Left lung (tissue), 10 donors: Measurements from ENCODE around the gene GRIP2. TPM values are rescaled to one million over a fixed set of nuclear protein-coding genes. Genes with fewer than 3 reads are reported as not detected.

Experiments
- ATAC-seq: fragments of 200-7000 bp; cut with Tn5 transposase; one replicate; pipeline ENCODE4 v1.9.1; 2020; ENCODE audit warnings: moderate library complexity
- DNase-seq, 4 donors: peaks; one replicate each; pipeline ENCODE4 v3.0.0-alpha.2; 2013 to 2020
- H3K27ac ChIP-seq, 2 donors: fragments of 200-600 bp; sonication (generic) in 1 of 2; one replicate each; pipeline versions ENCODE4 v1.5.0 to v1.8.0; 2020 to 2021
- H3K27me3 ChIP-seq, 2 donors: fragments of 200-600 bp; sonication (generic) in 1 of 2; one replicate each; pipeline versions ENCODE4 v1.5.0 to v1.8.0; 2020 to 2021
- H3K36me3 ChIP-seq, 2 donors: fragments of 200-600 bp; sonication (generic) in 1 of 2; one replicate each; pipeline versions ENCODE4 v1.5.0 to v1.8.0; 2020 to 2021
- H3K4me1 ChIP-seq, 2 donors: fragments of 200-600 bp; one replicate each; pipeline ENCODE4 v1.8.0; 2021
- H3K4me3 ChIP-seq, 2 donors: fragments of 200-600 bp; sonication (generic) in 1 of 2; one replicate each; pipeline versions ENCODE4 v1.5.0 to v1.8.0; 2020 to 2021; ENCODE audit warnings: mild to moderate bottlenecking in 1 of 2
- H3K9me3 ChIP-seq, 2 donors: fragments of 200-600 bp; sonication (generic) in 1 of 2; one replicate each; pipeline versions ENCODE4 v1.5.0 to v1.8.0; 2020 to 2021
- intact Hi-C, 2 donors: fragments of 100-400 bp; cut with DNase I; formaldehyde crosslinking; loops; one replicate each; pipeline versions ENCODE4 v1.11.2 to v1.14.2; 2022
- polyA plus RNA-seq, 6 donors: library from polyadenylated mRNA; unstranded; fragments of 120-200 nt; gene quantifications; one replicate each; pipeline ENCODE4 v1.2.1, GENCODE V29; 2013; ENCODE audit not compliant: insufficient read length in 6 of 6
- total RNA-seq, 2 donors: library from RNA; stranded (reverse); fragmentation: NEBNext Ultra II Directional; extraction: Animal tissue kit (Norgen Biotek cat#: 25700); gene quantifications; one replicate each; pipeline ENCODE4 v1.2.1, GENCODE V29; 2021
- TF ChIP-seq, protein P1 (sequence below), 2 donors: fragments of 200-600 bp; sonication (generic) in 1 of 2; IDR thresholded peaks; one replicate each; pipeline versions ENCODE4 v1.5.0 to v1.8.0; 2021; ENCODE audit warnings: antibody characterized with exemption in 2 of 2
- donor health status: DM: no; HTN: yes; CAD: no.
- donor health status: DM: no; HTN: no; CAD: no.

The GRIP2 gene
- total and polyA plus RNA-seq, 8 donors: 0.31 to 1.9 (median 1.1) TPM

DNA sequence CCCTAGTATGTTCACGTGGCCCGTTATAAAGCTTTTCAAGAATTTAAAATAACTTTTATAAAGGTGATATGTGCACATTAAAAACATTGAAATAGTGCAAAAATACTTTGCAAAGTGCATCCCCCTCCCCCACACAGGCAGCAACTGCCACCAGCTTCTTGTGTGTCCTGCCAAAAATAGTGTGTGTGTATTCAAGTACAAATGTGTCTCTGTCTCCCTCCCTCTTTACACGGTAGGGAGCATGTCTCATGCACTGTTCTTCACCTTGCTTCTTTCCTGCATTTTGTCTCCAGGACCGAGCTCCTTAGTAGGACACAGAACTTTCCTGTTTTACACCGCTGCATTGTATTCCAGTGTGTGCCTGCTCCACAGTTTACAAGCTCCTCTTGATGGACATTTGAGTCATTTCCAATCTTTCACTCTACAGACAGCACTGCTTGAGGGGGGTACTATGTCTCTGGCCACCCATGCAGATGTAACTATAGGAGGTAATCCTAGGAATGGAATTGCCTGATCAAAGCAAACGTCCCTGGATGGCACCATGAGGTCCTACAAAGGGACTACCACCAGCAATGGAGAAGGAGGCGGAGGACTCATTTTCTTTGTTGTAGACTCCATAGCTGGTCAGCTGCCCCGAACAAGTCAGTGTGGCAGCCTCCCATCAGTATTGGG is 85.4 kb downstream of the GRIP2 start:
- no peaks in the 10 kb centered on the region for H3K9me3 ChIP-seq
- intact Hi-C loops: no loop called here

DNA sequence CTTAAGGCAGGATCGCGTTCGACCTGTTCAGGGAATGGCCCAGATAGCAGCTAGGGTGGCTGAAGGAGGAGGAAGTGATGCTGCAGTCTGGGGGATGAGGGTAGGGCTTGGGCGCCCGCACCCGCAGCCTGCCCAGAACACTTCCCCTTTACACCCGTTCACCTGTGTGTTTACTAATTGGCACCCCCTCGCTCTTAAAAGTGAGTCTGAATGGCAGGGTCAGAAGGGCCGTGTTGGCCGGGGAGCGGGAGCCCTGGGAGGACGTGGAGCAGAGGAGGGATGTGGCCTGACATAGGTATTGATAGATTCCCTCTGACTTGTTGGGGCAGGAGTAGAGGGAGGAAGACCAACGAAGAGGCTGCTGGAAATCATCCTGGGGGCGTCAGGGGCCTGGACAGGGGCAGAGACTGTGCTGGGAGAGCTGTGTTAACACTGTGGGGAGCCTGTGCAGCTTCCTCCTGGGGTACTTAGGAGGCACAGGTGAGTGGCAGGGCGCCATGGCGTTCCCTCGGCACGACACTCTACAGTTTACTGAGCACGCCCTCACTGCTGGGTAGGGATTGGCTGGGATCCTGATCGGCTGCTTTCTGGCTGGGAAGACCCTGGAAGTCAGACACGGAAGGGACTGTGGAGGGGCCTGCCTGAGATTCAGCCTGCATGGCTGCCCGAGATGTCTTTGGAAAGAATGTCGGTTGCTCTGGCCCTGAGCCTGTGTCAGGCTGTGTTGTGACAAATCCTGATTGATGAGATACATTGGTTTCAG is 86.1 kb downstream of the GRIP2 start:
- H3K36me3 ChIP-seq: peaks cover 0 to 99% of the 10 kb centered on the region in 2 donors
- no peaks in the 10 kb centered on the region for H3K27me3 ChIP-seq
- no peaks in the 10 kb centered on the region for H3K9me3 ChIP-seq
- no peak overlapping the region for H3K4me3 ChIP-seq
- peak overlapping the region in 1 of 2 donors; percentile 82 for H3K27ac ChIP-seq
- intact Hi-C loops: no loop called here
- peaks cover 20 to 56% of the 10 kb centered on the region in 2 donors for H3K4me1 ChIP-seq
- DNase-seq (peak in 1 of 4 donors; percentile 55), ATAC-seq (no peak)
- TF ChIP-seq, protein P1, sequence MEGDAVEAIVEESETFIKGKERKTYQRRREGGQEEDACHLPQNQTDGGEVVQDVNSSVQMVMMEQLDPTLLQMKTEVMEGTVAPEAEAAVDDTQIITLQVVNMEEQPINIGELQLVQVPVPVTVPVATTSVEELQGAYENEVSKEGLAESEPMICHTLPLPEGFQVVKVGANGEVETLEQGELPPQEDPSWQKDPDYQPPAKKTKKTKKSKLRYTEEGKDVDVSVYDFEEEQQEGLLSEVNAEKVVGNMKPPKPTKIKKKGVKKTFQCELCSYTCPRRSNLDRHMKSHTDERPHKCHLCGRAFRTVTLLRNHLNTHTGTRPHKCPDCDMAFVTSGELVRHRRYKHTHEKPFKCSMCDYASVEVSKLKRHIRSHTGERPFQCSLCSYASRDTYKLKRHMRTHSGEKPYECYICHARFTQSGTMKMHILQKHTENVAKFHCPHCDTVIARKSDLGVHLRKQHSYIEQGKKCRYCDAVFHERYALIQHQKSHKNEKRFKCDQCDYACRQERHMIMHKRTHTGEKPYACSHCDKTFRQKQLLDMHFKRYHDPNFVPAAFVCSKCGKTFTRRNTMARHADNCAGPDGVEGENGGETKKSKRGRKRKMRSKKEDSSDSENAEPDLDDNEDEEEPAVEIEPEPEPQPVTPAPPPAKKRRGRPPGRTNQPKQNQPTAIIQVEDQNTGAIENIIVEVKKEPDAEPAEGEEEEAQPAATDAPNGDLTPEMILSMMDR (IDR thresholded peaks at IDR 0.05): no peak

More for the DNA sequence above, 85.4 kb downstream of the GRIP2 start:
- H3K4me3 ChIP-seq: no peak overlapping the region
- H3K36me3 ChIP-seq: peaks cover 0 to 99% of the 10 kb centered on the region in 2 donors
- peaks cover 20 to 62% of the 10 kb centered on the region in 2 donors for H3K4me1 ChIP-seq
- ATAC-seq (no peak), DNase-seq (no peak)
- TF ChIP-seq, protein P1 (IDR thresholded peaks at IDR 0.05): no peak
- no peaks in the 10 kb centered on the region for H3K27me3 ChIP-seq
- no peak overlapping the region for H3K27ac ChIP-seq

DNA sequence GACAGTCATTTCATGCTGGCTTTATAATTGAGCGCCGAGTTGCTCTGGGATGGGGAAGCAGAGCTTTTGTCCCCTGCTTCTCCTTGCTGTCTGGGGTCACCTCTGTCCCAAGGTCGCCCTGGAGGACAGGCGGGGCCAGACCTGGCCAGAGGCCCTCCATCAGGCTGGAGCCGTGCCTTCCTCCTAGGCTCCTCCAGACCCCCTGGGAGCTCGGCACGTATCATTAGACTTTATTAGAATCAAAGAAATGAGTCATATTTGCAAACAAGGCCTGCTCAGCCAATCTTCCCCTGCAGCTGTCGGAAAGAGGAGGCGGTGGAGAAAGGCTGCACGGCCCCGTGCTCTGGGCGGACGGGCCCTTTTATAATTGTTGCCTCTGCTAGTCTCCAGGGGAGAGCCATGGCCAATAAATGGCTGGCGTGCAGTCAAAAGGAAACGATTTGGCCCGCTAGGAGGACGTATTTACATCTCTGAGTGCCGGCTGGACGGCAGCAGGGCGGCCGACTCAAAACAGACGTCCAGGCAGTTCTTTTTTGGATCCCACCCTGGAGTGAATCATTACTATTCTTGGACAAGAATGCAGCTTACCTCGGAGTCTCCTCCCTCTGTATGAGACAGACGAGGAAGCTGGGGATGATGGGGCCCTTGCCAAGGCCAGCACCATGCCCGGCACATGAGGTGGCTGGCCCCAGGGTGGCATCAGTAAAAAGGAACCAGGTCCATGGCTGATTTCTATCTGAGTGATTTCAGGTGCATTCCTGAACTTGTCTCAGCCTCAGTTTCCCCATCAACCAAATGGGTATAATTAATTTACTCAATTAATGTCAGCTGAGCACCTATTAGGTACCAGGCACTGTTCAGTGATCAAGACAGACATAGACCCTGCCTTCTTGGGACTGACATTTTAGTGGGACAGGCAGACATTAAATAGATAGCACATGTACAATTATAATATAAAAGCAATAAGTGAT is 87.1 kb downstream of the GRIP2 start:
- peaks cover 0 to 99% of the 10 kb centered on the region in 2 donors for H3K36me3 ChIP-seq
- peak overlapping the region; percentile 82 to 85 for H3K27ac ChIP-seq
- H3K4me3 ChIP-seq: no peak overlapping the region
- ATAC-seq (peak; percentile 82), DNase-seq (peak; percentile 67 to 97 (median 90))
- H3K9me3 ChIP-seq: no peaks in the 10 kb centered on the region
- H3K4me1 ChIP-seq: peaks cover 15 to 48% of the 10 kb centered on the region in 2 donors
- H3K27me3 ChIP-seq: no peaks in the 10 kb centered on the region
- intact Hi-C loops: no loop called here
- TF ChIP-seq, protein P1 (IDR thresholded peaks at IDR 0.05): peak in 1 of 2 donors; percentile 18

DNA sequence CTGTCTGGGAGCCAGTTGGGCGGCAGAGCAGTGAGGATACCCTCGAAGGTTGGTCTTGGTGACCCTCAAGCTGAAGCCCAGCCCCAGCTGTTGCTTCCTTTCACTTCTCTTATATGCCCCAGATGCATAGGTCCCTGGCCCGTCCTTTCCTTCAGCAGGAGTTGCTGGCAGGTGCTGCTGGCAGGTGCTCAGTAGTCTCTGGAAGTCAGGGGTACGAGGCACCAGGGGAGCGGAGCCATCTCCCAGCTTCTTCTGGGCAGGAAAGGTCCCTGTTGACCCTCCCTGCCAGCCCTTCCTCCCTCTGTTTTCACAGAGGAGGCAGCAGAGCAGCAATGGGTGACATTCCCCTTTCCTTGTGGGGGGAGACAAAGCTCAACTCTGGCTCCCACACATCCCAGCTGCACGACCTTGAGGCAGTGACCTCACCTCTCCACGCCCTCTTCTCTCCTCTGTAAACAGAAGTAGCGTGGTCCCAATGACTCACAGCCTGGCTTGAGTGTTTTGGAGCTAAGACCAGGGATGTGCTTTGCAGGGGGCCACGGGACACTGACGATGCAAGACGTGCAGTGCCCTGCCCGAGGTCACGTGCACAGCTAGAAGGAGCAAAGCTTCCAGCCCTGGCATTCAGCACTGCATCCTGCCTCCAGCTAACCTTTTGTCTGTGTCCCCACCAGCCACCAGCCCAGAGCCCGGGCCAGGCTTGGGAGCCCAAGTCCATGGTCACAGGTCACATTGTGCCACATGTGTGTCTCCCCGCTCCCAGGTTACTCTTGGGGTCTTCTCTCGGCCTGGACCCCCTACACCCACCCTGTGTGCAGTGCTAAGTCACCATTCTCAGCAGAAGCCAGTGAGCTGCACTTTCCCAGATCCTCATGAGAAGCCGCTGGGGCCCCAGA is 88.0 kb downstream of the GRIP2 start:
- peak overlapping the region; percentile 82 to 85 for H3K27ac ChIP-seq
- no peak overlapping the region for H3K4me3 ChIP-seq
- no peaks in the 10 kb centered on the region for H3K27me3 ChIP-seq
- TF ChIP-seq, protein P1 (IDR thresholded peaks at IDR 0.05): no peak
- peaks cover 0 to 100% of the 10 kb centered on the region in 2 donors for H3K36me3 ChIP-seq
- H3K4me1 ChIP-seq: peaks cover 15 to 41% of the 10 kb centered on the region in 2 donors
- H3K9me3 ChIP-seq: no peaks in the 10 kb centered on the region
- ATAC-seq: peak; percentile 64
- intact Hi-C loops: no loop called here
- DNase-seq: peak in 1 of 4 donors; percentile 71
